ENCODE measurements around the gene FAM240A.
A peak's percentile ranks its signal among the peaks of the same experiment; 100 is the strongest.

- TF ChIP-seq, protein P1, sequence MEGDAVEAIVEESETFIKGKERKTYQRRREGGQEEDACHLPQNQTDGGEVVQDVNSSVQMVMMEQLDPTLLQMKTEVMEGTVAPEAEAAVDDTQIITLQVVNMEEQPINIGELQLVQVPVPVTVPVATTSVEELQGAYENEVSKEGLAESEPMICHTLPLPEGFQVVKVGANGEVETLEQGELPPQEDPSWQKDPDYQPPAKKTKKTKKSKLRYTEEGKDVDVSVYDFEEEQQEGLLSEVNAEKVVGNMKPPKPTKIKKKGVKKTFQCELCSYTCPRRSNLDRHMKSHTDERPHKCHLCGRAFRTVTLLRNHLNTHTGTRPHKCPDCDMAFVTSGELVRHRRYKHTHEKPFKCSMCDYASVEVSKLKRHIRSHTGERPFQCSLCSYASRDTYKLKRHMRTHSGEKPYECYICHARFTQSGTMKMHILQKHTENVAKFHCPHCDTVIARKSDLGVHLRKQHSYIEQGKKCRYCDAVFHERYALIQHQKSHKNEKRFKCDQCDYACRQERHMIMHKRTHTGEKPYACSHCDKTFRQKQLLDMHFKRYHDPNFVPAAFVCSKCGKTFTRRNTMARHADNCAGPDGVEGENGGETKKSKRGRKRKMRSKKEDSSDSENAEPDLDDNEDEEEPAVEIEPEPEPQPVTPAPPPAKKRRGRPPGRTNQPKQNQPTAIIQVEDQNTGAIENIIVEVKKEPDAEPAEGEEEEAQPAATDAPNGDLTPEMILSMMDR (conservative IDR thresholded peaks at IDR 0.05; ENCODE audit: low read depth in 2 of 2): no peak
- TF ChIP-seq POLR2AphosphoS5 (IDR thresholded peaks at IDR 0.05; ENCODE audit: low read depth) (no peak), NANOG (IDR thresholded peaks at IDR 0.05; ENCODE audit: borderline replicate concordance) (peak; percentile 66; the same call in 1 of the 2 replicates), EZH2 (IDR thresholded peaks at IDR 0.05; ENCODE audit: low read depth, unreplicated experiment) (no peak), EZH2phosphoT487 (IDR thresholded peaks at IDR 0.05; ENCODE audit: unreplicated experiment) (no peak), JUNB (IDR thresholded peaks at IDR 0.05; ENCODE audit: unreplicated experiment) (no peak), STAT1 (IDR thresholded peaks at IDR 0.05; ENCODE audit: unreplicated experiment) (no peak), ZNF331 (CRISPR knock-in tag; IDR thresholded peaks at IDR 0.05; ENCODE audit: low read depth) (no peak), ETS1 (IDR thresholded peaks at IDR 0.05) (no peak), CREB1 (CRISPR knock-in tag; IDR thresholded peaks at IDR 0.05; ENCODE audit: low read depth) (no peak), ZNF114 (CRISPR knock-in tag; IDR thresholded peaks at IDR 0.05) (no peak)
- TF ChIP-seq, protein P2, sequence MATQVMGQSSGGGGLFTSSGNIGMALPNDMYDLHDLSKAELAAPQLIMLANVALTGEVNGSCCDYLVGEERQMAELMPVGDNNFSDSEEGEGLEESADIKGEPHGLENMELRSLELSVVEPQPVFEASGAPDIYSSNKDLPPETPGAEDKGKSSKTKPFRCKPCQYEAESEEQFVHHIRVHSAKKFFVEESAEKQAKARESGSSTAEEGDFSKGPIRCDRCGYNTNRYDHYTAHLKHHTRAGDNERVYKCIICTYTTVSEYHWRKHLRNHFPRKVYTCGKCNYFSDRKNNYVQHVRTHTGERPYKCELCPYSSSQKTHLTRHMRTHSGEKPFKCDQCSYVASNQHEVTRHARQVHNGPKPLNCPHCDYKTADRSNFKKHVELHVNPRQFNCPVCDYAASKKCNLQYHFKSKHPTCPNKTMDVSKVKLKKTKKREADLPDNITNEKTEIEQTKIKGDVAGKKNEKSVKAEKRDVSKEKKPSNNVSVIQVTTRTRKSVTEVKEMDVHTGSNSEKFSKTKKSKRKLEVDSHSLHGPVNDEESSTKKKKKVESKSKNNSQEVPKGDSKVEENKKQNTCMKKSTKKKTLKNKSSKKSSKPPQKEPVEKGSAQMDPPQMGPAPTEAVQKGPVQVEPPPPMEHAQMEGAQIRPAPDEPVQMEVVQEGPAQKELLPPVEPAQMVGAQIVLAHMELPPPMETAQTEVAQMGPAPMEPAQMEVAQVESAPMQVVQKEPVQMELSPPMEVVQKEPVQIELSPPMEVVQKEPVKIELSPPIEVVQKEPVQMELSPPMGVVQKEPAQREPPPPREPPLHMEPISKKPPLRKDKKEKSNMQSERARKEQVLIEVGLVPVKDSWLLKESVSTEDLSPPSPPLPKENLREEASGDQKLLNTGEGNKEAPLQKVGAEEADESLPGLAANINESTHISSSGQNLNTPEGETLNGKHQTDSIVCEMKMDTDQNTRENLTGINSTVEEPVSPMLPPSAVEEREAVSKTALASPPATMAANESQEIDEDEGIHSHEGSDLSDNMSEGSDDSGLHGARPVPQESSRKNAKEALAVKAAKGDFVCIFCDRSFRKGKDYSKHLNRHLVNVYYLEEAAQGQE (IDR thresholded peaks at IDR 0.05; ENCODE audit: unreplicated experiment): no peak
Measured at GRCh38 chr3:46599590-46599989, 12.7 kb upstream of the FAM240A start.

Measured in GM23338 (cell line).